ENCODE data around the gene PRDM8. TPM values are rescaled to one million over a fixed set of nuclear protein-coding genes. Genes with fewer than 3 reads are reported as not detected.

Gene PRDM8
- total RNA-seq, 1 experiment from 2014 or later: 0.09 TPM

DNA sequence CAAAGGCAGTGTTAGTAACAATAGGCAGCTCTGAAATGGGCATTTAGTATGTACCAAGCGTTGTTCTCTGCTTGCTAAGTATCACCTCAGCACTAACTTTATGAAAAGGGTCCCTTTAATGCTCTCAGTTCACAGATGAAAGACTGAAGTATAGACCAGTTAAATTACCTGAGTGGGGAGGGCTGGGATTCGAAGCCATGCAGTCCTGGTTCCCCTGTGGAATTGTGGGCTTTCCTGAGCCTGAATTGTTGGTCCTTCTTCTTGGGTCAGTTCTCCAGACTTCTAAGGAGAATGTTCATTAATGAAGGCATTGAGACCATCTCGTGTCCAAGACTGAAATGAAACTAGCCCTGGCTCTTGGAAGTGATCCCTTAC is 7.7 kb upstream of the PRDM8 start:
- TF ChIP-seq EZH2 (IDR thresholded peaks at IDR 0.05; ENCODE audit: borderline replicate concordance, low read depth, low read length, poor library complexity, severe bottlenecking): no peak
- TF ChIP-seq, protein P1, sequence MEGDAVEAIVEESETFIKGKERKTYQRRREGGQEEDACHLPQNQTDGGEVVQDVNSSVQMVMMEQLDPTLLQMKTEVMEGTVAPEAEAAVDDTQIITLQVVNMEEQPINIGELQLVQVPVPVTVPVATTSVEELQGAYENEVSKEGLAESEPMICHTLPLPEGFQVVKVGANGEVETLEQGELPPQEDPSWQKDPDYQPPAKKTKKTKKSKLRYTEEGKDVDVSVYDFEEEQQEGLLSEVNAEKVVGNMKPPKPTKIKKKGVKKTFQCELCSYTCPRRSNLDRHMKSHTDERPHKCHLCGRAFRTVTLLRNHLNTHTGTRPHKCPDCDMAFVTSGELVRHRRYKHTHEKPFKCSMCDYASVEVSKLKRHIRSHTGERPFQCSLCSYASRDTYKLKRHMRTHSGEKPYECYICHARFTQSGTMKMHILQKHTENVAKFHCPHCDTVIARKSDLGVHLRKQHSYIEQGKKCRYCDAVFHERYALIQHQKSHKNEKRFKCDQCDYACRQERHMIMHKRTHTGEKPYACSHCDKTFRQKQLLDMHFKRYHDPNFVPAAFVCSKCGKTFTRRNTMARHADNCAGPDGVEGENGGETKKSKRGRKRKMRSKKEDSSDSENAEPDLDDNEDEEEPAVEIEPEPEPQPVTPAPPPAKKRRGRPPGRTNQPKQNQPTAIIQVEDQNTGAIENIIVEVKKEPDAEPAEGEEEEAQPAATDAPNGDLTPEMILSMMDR (conservative IDR thresholded peaks at IDR 0.05; ENCODE audit: low read depth, low read length): no peak
- intact Hi-C loops (cut with micrococcal nuclease; ENCODE audit: unreplicated experiment): loop anchor here (10.0 kb wide), 1 partner anchor 275 kb away; no protein-coding TSS in a partner anchor
- no peak overlapping the region for H3K27ac ChIP-seq (ENCODE audit: low read depth, low read length, poor library complexity, severe bottlenecking)
- ChIA-PET POLR2A (ENCODE audit: low non-redundant PET) (no interaction called here), CTCF (no interaction called here)
- H3K4me1 ChIP-seq (ENCODE audit: insufficient read depth, low read length, poor library complexity, severe bottlenecking): peaks cover 4% of the 10 kb centered on the region
- H3K36me3 ChIP-seq (ENCODE audit: insufficient read depth, low read length, poor library complexity, severe bottlenecking): no peaks in the 10 kb centered on the region
- H3K4me3 ChIP-seq (ENCODE audit: low read depth, low read length, poor library complexity, severe bottlenecking): no peak overlapping the region
- peaks cover 25% of the 10 kb centered on the region for H3K27me3 ChIP-seq (replicated peaks; ENCODE audit: insufficient read depth, low read depth, low read length, poor library complexity)
- no peaks in the 10 kb centered on the region for H3K9me3 ChIP-seq (ENCODE audit: low read depth, low read length, poor library complexity, severe bottlenecking)
- no TSS peak for BruUV-seq (replicated peaks)
- no peak for DNase-seq (ENCODE audit: low spot score)

DNA sequence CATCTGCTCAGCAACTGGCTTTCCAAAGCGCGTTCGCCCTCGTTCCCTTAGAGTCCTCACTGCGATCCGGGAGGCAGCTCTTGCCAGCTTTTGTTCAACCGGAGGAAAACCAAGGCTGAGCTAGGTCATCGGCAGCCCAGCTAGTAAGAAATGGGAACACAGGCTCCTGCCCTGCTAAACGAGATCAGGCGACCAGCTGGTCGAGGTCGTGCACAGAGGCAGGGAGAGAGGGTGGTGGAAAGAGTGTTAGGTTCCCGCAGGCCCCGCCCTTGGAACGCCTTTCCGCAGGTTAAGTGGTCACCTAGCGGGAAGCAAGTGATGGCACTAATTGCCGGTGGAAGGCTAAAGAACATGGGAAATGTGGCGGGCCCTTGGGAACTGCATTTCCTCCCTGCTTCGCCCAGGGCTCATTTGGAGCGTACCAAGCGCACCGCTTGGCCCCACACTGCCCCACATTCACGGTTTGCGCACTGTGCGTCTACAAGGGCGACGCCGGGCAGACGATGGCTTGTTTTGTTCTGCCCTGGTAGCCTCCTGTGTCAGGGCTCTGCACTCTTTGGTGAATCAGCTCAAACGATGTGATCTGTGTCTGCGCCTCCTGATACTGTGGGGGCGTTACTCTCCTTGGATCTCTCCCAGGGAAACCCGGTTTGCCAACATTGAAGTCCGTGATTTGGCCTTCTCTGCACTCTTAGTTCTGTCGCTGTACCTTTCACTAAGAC is 7.2 kb upstream of the PRDM8 start:
- Histone ChIP-seq H3K9me3 (ENCODE audit: low read depth, low read length, poor library complexity, severe bottlenecking) (no peaks in the 10 kb centered on the region), H3K27me3 (replicated peaks; ENCODE audit: insufficient read depth, low read depth, low read length, poor library complexity) (peaks cover 20% of the 10 kb centered on the region), H3K4me3 (ENCODE audit: low read depth, low read length, poor library complexity, severe bottlenecking) (no peak overlapping the region), H3K36me3 (ENCODE audit: insufficient read depth, low read length, poor library complexity, severe bottlenecking) (no peaks in the 10 kb centered on the region), H3K4me1 (ENCODE audit: insufficient read depth, low read length, poor library complexity, severe bottlenecking) (peaks cover 2% of the 10 kb centered on the region), H3K27ac (ENCODE audit: low read depth, low read length, poor library complexity, severe bottlenecking) (no peak overlapping the region)
- BruUV-seq (replicated peaks): no TSS peak
- ChIA-PET POLR2A (ENCODE audit: low non-redundant PET) (no interaction called here), CTCF (no interaction called here)
- no peak for DNase-seq (ENCODE audit: low spot score)
- intact Hi-C loops (cut with micrococcal nuclease; ENCODE audit: unreplicated experiment): loop anchor here (10.0 kb wide), 1 partner anchor 275 kb away; no protein-coding TSS in a partner anchor
- TF ChIP-seq, protein P1 (conservative IDR thresholded peaks at IDR 0.05; ENCODE audit: low read depth, low read length): no peak
- TF ChIP-seq EZH2 (IDR thresholded peaks at IDR 0.05; ENCODE audit: borderline replicate concordance, low read depth, low read length, poor library complexity, severe bottlenecking): no peak

DNA sequence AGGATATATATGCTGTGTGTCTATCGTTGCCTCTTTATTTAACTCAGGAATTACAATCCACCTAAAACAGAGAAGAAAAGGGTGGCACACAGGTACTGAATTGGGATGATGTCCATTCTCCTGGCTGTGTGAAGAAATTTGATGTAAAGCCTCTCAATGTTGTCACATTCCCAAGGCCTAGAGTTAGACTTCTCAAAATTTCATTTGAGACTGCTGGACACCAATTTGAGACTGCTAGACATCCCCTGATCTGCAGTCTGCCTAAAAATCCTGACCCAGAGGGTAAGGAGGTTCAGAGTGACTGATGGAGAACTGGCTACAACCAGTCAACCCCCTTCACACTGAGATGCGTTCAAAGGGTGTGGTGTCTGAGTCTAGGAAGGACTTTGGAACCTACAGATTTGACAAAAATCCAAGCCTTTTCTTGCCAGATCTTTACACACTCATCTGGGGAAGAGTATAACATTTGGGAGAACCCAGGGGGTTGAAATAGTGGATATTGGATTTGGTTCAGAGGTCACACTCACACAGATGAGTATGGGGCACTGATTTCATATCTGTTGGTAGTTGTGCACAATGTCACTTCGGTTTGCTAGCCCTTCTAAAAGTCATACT is 4.9 kb upstream of the PRDM8 start:
- no peaks in the 10 kb centered on the region for H3K27me3 ChIP-seq (replicated peaks; ENCODE audit: insufficient read depth, low read depth, low read length, poor library complexity)

More for the DNA sequence above, 4.9 kb upstream of the PRDM8 start:
- intact Hi-C loops (cut with micrococcal nuclease; ENCODE audit: unreplicated experiment): no loop called here
- no peaks in the 10 kb centered on the region for H3K4me1 ChIP-seq (ENCODE audit: insufficient read depth, low read length, poor library complexity, severe bottlenecking)
- DNase-seq (ENCODE audit: low spot score): no peak
- no peak for TF ChIP-seq EZH2 (IDR thresholded peaks at IDR 0.05; ENCODE audit: borderline replicate concordance, low read depth, low read length, poor library complexity, severe bottlenecking)
- TF ChIP-seq, protein P1 (conservative IDR thresholded peaks at IDR 0.05; ENCODE audit: low read depth, low read length): no peak
- ChIA-PET POLR2A (ENCODE audit: low non-redundant PET) (no interaction called here), CTCF (no interaction called here)
- H3K4me3 ChIP-seq (ENCODE audit: low read depth, low read length, poor library complexity, severe bottlenecking): no peak overlapping the region
- no peaks in the 10 kb centered on the region for H3K36me3 ChIP-seq (ENCODE audit: insufficient read depth, low read length, poor library complexity, severe bottlenecking)
- no TSS peak for BruUV-seq (replicated peaks)
- H3K9me3 ChIP-seq (ENCODE audit: low read depth, low read length, poor library complexity, severe bottlenecking): no peaks in the 10 kb centered on the region
- H3K27ac ChIP-seq (ENCODE audit: low read depth, low read length, poor library complexity, severe bottlenecking): no peak overlapping the region

Data from A673 (cell line).